Gastrocnemius medialis (tissue), 4 donors: Measurements from ENCODE around the gene ARHGAP40.

ENCODE experiments used
- POLR2A ChIP-seq, 2 donors: fragments of 450-650 bp; IDR thresholded peaks; one replicate each; pipeline ENCODE4 v1.6.1; 2017; ENCODE audit warnings: antibody characterized with exemption in 2 of 2, mild to moderate bottlenecking in 2 of 2, moderate library complexity in 2 of 2
- TF ChIP-seq, protein P1 (sequence below), 5 experiments: fragments of 450-650 bp in 3 of 5; fragments of 200-600 bp in 2 of 5; sonication (generic) in 2 of 5; IDR thresholded peaks in 4 of 5; conservative IDR thresholded peaks in 1 of 5; 1 replicate in 4 of 5; 2 replicates in 1 of 5; pipeline ENCODE4 v1.5.1; 2016 to 2019; ENCODE audit warnings: antibody characterized with exemption in 5 of 5, mild to moderate bottlenecking in 3 of 5, moderate library complexity in 3 of 5

DNA sequence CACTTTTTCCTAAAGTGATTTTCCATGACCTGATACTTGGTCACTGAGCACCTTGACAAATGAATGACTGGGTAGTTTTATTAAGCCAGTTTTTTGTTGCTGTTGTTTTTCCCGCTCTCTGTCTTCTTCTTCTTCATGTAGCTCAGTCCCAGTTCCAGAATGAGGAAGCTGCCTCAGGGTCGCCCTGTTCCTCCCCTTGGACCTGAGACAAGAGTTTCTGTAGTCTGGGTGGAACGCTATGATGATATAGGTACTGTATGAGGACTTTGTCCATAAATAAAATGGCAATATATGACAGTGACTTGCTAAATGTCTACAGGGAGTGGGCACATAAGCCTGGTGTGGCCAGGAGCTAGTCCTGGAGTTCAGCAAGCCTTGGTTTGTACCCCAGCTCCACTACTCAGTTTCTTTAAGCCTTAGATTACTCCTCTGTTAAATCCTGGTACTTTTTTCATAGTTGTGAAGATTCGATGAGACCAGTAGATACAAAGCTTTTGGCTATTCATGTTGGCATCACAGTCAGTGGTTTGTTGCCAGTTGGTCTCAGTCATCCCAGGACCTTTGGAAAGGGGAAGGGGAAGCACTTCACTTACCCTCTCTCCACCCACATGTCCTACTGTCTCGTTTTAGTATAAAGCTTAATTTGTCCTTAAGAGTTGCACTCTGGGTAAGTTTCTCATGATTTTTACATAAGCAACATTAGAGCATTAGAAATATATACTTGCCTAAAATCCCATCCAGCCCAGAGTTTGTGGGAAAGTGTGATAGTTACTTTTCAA lies 31.7 kb upstream of the ARHGAP40 start:
- TF ChIP-seq, protein P1, sequence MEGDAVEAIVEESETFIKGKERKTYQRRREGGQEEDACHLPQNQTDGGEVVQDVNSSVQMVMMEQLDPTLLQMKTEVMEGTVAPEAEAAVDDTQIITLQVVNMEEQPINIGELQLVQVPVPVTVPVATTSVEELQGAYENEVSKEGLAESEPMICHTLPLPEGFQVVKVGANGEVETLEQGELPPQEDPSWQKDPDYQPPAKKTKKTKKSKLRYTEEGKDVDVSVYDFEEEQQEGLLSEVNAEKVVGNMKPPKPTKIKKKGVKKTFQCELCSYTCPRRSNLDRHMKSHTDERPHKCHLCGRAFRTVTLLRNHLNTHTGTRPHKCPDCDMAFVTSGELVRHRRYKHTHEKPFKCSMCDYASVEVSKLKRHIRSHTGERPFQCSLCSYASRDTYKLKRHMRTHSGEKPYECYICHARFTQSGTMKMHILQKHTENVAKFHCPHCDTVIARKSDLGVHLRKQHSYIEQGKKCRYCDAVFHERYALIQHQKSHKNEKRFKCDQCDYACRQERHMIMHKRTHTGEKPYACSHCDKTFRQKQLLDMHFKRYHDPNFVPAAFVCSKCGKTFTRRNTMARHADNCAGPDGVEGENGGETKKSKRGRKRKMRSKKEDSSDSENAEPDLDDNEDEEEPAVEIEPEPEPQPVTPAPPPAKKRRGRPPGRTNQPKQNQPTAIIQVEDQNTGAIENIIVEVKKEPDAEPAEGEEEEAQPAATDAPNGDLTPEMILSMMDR (IDR thresholded peaks at IDR 0.05 in 4 of 5, conservative IDR thresholded peaks at IDR 0.05 in 1 of 5): no peak
- no peak for TF ChIP-seq POLR2A (IDR thresholded peaks at IDR 0.05)
